IPS-15b (cell line): ENCODE data around the gene ZFYVE28.

Experiments used
- H3K27me3 ChIP-seq: one replicate; pipeline ENCODE4 v1.6.1; 2013; ENCODE audit warnings: low read length; ENCODE audit not compliant: control insufficient read depth, insufficient read depth
- H3K36me3 ChIP-seq: one replicate; pipeline ENCODE4 v1.6.1; 2013; ENCODE audit warnings: low read length; ENCODE audit not compliant: control insufficient read depth, insufficient read depth
- H3K4me1 ChIP-seq: one replicate; pipeline ENCODE4 v1.6.1; 2013; ENCODE audit warnings: mild to moderate bottlenecking, low read length; ENCODE audit not compliant: control insufficient read depth, insufficient read depth
- H3K4me3 ChIP-seq: one replicate; pipeline ENCODE4 v1.5.1; 2013; ENCODE audit warnings: low read depth, low read length
- H3K9ac ChIP-seq: one replicate; pipeline ENCODE4 v1.6.1; 2013; ENCODE audit warnings: low read depth, mild to moderate bottlenecking, low read length
- H3K9me3 ChIP-seq: one replicate; pipeline ENCODE4 v1.6.1; 2013; ENCODE audit warnings: mild to moderate bottlenecking, low read length; ENCODE audit not compliant: control insufficient read depth, insufficient read depth

ZFYVE28 gene

DNA sequence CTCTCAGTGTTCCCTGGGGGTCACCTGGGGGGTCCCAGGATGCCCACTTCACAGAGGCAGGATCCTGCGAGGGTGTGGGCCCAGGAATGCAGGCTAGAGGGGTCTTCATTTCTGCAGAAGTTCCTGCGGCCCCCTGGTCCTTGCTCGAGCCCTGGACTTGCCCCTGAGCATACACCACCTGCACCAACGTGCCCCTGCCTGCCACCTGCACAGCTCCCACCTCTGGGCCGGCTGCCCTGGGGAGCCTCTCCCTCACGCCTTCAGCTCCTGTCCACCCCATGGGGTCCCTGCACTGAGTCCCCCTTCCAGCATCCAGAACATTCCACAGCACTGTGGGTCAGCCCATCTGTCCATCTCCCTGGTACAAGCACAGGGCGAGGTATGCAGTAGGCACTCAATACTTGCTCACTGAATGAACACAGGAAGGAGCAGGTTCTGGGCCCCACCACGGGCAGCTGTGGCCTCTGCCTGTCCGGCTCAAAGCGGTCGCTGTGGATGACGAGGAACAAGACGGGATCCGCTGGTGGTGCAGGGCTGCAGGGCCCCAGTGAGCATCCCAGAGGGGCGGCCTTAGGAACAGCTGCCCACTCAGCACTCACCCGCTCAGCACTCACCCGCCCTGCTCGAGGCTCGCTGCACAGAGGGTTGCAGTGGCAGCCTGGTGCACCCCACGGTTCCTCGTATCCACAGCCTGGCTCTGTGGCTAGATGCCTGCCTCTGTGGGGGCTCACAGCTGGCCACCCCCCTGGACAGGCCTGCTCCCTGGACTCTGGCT, 86.1 kb downstream of the ZFYVE28 start:
- H3K36me3 ChIP-seq: peaks cover 4% of the 10 kb centered on the region
- no peak overlapping the region for H3K9ac ChIP-seq
- no peaks in the 10 kb centered on the region for H3K9me3 ChIP-seq
- H3K4me1 ChIP-seq: no peaks in the 10 kb centered on the region
- no peak overlapping the region for H3K4me3 ChIP-seq
- no peaks in the 10 kb centered on the region for H3K27me3 ChIP-seq

DNA sequence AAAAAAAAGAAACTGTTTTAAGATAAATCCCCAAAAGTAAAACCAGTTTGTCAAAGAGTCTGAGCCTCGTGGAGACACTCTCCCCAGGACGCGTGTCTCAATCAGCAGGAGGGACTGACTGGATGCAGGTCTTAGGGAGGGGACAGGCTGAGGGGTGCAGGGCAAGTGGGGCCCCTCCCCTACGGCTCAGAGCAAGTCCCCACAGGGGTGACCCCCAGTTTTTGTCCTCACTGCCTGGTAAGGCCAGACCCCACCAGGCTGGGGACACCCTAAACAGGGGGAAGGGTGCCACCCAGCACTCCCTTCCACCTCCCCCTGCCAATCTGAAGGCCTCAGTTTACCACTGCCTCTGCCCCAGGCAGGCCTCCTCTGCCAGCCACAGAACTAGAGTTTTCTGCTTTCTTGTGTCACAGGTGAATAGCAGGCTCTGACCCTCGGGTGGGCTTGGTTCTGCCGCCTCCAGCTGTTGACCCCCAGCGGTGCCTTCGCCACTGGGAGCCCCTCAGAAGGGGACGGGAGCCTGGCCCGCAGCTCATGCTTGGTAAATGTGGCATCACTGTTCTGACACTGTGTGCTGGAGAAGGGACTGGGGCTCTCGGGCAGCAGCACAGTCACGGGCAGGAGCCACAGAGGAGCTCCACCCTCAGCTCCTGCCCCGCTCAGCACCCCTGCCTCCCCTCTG, 86.8 kb downstream of the ZFYVE28 start:
- H3K36me3 ChIP-seq: peaks cover 4% of the 10 kb centered on the region
- H3K27me3 ChIP-seq: no peaks in the 10 kb centered on the region
- no peak overlapping the region for H3K4me3 ChIP-seq
- H3K9ac ChIP-seq: no peak overlapping the region
- no peaks in the 10 kb centered on the region for H3K4me1 ChIP-seq
- no peaks in the 10 kb centered on the region for H3K9me3 ChIP-seq

DNA sequence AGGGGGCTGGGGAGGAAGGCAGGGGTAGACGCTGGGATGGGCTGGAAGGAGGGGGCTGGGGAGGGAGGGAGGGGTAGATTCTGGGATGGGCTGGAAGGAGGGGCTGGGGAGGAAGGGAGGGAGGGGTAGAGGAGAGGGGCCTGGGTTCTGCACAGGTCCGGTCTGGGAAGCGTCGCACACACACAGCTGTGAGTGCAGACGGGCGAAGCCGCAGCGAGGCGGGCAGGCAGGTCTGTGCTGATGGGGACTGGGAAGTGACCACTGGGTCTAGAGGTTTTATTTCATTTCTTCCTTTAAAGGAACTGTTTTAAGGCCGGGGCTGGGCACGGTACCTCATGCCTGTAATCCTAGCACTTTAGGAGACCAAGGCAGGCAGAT, 87.4 kb downstream of the ZFYVE28 start:
- H3K4me1 ChIP-seq: no peaks in the 10 kb centered on the region
- no peaks in the 10 kb centered on the region for H3K9me3 ChIP-seq
- peaks cover 4% of the 10 kb centered on the region for H3K36me3 ChIP-seq
- H3K27me3 ChIP-seq: no peaks in the 10 kb centered on the region
- H3K9ac ChIP-seq: no peak overlapping the region
- H3K4me3 ChIP-seq: no peak overlapping the region

DNA sequence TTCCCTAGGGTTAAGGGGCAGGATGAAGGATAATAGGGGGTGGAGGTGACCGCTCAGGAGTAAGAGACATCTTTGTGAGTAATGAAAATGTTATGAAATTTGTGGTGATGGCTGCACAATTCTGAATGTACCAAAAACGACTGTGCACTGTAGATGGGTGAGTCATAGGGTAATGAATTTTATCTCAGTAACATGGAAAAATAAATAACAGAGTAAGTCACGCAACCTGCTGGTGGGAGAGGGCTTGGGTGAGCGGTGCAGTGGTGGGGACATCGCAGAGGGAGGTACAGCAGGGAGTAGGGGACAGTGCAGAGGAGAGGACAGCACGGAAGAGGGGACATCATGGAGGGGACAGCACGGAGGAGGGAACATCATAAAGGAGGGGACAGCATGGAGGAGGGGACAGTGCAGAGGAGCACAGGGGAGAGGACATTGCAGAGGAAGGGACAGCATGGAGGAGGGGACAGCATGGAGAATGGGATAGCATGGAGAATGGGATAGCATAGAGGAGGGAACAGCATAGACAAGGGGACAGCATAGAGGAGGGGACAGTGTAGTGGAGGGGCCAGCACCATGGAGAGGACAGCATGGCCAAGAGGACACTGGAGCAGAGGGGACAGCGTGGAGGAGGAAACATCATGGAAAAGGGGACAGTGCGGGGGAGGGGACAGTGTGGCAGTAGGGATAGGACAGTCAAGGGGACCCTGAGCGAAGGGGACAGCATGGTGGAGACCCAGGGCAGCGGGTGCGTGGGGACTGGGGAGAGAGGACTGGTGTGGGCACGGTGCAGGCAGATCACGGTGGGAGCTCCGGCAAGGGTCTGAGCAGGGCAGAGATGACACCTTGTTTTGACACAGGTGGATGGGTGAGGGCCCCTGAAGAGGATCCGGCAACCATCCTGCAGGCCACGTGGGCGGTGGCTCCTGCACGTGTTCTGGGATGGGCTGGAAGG, 88.1 kb downstream of the ZFYVE28 start:
- H3K9me3 ChIP-seq: no peaks in the 10 kb centered on the region
- no peaks in the 10 kb centered on the region for H3K36me3 ChIP-seq
- H3K4me3 ChIP-seq: no peak overlapping the region
- H3K4me1 ChIP-seq: no peaks in the 10 kb centered on the region
- H3K9ac ChIP-seq: no peak overlapping the region
- H3K27me3 ChIP-seq: no peaks in the 10 kb centered on the region

DNA sequence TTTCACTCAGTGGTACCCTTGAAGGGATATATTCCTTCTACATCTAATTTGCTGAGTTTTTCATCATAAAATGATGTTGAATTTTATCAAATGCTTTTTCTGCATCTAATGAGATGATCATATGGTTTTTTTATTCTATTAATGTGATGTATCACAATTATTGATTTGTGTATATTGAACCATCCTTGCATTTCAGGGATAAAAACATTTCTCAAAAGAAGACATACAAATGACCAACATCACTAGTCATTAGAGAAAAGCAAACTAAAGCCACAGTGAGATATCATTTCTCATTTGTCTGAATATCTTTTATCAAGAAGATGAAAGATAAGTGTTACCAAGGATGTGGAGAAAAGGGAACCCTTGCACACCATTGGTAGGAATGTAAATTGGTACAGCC, 90.9 kb downstream of the ZFYVE28 start:
- Histone ChIP-seq H3K27me3 (no peaks in the 10 kb centered on the region), H3K36me3 (no peaks in the 10 kb centered on the region), H3K4me1 (no peaks in the 10 kb centered on the region), H3K9ac (no peak overlapping the region), H3K4me3 (no peak overlapping the region), H3K9me3 (no peaks in the 10 kb centered on the region)

DNA sequence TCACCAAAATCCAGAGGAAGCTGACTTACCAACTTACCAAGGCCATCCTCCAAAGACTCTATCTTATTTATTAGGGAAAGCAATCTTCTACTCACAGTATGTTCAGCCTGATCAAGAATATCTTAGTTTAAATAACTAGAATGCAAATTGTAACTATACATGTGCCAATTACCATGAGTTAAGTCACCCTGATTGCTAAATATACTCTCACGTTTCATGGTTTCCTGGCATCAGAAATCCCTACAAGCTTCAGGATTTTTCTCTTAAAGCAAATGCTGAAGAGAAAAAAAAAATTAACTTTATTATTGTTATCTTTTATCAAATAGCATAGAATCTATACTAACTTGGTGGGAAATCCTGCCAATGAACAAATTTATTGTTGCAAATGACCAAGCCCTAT, 93.6 kb downstream of the ZFYVE28 start:
- Histone ChIP-seq H3K36me3 (no peaks in the 10 kb centered on the region), H3K4me3 (no peak overlapping the region), H3K4me1 (no peaks in the 10 kb centered on the region), H3K9me3 (no peaks in the 10 kb centered on the region), H3K27me3 (no peaks in the 10 kb centered on the region), H3K9ac (no peak overlapping the region)

DNA sequence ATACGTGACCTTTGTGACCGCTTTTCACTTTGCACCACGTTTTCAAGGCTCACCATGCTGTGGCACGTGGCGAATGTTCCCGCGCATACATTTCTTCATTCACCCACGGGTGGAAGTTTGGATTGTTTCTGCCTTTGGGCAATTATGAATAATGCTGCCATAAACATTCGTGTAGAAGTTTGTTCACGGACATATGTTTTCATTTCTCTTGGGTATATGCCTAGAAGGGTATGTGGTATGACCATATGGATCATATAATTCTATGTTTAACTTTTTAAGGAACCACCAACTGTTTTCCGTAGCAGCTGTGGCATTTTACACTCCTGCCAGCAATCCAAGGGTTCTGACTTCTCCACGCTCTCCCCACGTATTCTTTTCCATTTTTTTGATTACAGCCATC, 95.6 kb downstream of the ZFYVE28 start:
- Histone ChIP-seq H3K36me3 (no peaks in the 10 kb centered on the region), H3K9ac (no peak overlapping the region), H3K4me3 (no peak overlapping the region), H3K9me3 (no peaks in the 10 kb centered on the region), H3K27me3 (no peaks in the 10 kb centered on the region), H3K4me1 (no peaks in the 10 kb centered on the region)

DNA sequence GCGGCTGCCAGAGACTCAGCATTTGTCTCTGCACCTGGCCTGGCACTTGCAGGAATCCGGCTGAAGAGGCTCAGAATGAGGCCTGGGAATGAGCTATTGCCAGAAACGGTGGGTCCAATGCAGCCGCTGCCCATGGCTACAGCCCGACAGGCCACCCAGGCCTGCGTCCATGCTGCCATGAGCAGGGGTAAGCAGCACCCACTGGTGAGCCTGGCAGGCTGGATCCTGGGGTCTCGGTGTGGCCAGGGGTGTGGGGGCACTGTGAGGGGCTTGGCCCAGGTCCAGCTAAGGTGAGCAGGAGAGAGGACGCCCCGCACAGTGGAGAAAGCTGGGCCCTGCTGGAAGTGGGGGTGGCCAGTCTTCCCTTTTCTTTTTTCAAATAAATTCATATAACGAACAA, 96.2 kb downstream of the ZFYVE28 start:
- Histone ChIP-seq H3K9me3 (no peaks in the 10 kb centered on the region), H3K36me3 (no peaks in the 10 kb centered on the region), H3K27me3 (no peaks in the 10 kb centered on the region), H3K4me1 (no peaks in the 10 kb centered on the region), H3K9ac (no peak overlapping the region), H3K4me3 (no peak overlapping the region)

DNA sequence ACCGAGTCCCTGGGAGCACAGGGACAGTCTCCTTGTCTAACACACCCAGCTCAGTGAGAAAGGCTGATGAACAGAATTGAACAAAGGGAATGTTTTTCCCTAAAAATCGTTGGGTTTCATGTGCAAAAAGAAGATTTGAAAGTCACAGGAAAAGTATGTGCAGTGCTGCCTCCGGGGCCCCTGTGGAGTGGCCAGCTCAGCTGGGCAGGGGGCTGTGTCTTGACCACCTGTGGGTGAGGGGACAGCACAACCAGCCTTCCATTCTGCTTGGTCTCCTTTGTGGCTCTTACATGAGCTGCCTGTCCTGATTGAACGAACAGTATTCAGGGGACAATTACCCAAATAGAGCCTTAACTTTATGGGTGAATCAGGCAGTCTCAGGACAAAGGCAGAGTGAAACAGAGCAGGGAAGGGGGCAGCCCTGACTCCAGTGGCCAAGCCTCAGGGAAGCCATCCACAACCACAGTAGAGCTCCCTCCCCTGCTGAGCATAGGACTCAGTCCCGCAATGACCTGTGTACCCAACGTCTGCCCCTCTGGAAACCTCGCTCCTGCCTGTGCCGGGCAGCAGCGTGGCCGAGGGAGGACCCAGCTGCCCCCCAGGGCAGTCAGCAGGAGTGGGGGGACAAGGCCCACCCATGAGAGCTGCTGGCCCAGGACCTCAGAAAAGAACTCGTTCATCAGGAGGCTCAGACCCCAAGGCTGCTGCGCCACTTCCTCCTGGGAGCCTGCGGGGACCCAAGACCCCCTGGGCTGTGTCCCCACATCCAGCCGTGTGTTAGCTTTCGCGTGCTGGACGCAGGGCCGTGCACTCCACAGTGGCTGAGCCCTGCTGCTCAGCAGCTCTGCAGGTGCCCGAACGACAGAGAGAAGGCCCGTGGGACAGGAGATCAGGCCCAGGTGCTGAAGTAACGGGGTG, 96.9 kb downstream of the ZFYVE28 start:
- Histone ChIP-seq H3K9me3 (no peaks in the 10 kb centered on the region), H3K9ac (no peak overlapping the region), H3K4me3 (no peak overlapping the region), H3K36me3 (no peaks in the 10 kb centered on the region), H3K27me3 (no peaks in the 10 kb centered on the region), H3K4me1 (no peaks in the 10 kb centered on the region)

DNA sequence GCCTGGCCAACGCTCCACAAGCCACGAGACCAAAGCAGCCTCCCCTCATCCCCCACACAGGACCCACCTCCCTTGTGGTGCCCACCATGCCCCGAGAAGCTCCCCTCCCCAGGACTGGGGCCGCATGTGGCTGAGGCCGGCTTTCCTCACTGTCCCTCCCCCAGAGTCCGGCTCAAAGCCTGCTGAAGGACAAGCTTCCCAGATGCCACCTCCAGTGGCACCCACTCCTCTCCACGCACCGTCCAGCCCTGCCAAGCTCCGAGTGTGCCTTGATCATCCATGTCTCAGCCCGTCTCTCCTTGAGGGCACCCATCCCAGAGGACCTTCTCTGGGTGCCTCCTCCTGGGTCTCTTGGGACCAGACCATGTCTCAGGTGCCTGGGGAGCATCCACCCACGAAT, 97.7 kb downstream of the ZFYVE28 start:
- no peaks in the 10 kb centered on the region for H3K36me3 ChIP-seq
- no peaks in the 10 kb centered on the region for H3K4me1 ChIP-seq
- no peak overlapping the region for H3K9ac ChIP-seq
- no peak overlapping the region for H3K4me3 ChIP-seq
- H3K9me3 ChIP-seq: no peaks in the 10 kb centered on the region
- no peaks in the 10 kb centered on the region for H3K27me3 ChIP-seq

DNA sequence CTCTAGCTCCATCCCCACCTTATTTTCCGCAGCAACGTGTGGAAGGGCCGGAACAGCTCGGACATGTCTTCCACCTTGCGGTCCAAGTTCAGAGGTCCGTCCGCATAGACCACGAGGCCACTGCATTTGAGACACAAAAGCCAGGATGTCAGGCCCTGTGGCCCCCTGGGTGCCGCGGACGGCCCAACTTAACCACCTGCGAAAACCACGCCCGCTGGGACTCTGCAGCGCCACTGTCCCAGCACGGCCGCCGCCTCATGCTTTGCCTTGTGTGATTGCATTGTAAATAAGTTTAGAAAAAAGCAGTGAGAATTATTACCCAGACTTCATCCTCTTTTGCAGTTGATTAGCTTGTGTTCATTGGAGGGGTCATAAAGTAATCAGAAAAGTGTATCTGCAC, 98.3 kb downstream of the ZFYVE28 start:
- Histone ChIP-seq H3K36me3 (no peaks in the 10 kb centered on the region), H3K4me3 (no peak overlapping the region)

More for the DNA sequence above, 98.3 kb downstream of the ZFYVE28 start:
- no peak overlapping the region for H3K9ac ChIP-seq
- H3K9me3 ChIP-seq: no peaks in the 10 kb centered on the region
- H3K27me3 ChIP-seq: no peaks in the 10 kb centered on the region
- H3K4me1 ChIP-seq: no peaks in the 10 kb centered on the region
